Measurements from ENCODE around the gene PARN. TPM values are rescaled to one million over a fixed set of nuclear protein-coding genes. Genes with fewer than 3 reads are reported as not detected.
A peak's percentile ranks its signal among the peaks of the same experiment; 100 is the strongest.

Gene PARN
- total and polyA plus RNA-seq, 2 donors, result 20.4 to 24.8 TPM

DNA sequence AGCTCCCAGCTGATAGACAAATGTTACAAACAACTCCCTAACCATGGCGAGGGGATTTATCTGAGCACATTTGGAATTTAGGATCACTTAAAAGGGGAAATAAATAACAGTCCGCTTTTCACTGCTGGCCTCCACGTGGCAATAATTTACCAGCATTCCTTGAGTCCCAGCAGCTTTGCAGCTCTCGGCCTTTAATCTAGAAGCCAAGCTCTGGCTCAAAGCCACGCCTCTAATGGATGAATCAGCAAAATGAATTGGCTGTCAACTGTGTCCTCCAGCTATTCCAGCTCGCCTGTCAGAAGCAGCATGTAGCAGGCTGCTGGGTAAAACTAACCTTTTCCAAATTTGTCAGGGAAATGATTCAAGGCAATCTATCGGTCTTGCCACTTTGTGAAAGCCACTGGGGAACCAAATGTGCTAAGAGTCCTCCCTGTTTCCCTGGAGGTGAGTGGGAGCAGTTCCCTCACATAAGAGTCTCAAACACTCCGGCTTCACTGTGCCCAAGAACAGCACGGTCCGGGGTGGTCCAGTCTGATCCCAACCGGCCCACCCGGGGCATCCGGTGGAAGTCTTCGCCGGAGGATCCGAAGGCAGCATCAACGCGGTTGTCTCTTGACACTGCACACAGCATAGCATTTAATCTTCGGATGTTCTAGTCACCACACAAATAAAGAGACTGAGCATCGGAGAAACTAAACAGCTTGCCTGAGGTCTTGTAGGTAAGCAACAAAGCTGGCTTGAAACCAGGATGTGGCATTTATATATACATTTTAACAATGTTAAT is 143.3 kb downstream of the PARN start:
- 75% methylated on average over 20 of the region's 20 CpGs for WGBS
- DNase-seq (ENCODE audit: low read depth in 6 of 9, low spot score in 9 of 9), result peak in 1 of 9 donors; percentile 25
- Histone ChIP-seq H3K9me3 (ENCODE audit: control insufficient read depth in 2 of 2, insufficient read depth in 1 of 2, low read length in 1 of 2) (no peaks in the 10 kb centered on the region), H3K36me3 (ENCODE audit: control insufficient read depth in 2 of 2, insufficient read depth in 2 of 2, low read length in 1 of 2) (peaks cover 0 to 9% of the 10 kb centered on the region in 2 donors), H3K4me1 (ENCODE audit: control insufficient read depth in 2 of 2, insufficient read depth in 2 of 2, low read length in 2 of 2) (peaks cover 0 to 11% of the 10 kb centered on the region in 2 donors), H3K27ac (ENCODE audit: low read depth in 1 of 2, low read length in 1 of 2) (peak overlapping the region in 1 of 2 donors; percentile 26), H3K27me3 (ENCODE audit: control insufficient read depth in 2 of 2, insufficient read depth in 1 of 2, low read length in 1 of 2) (no peaks in the 10 kb centered on the region), H3K4me3 (ENCODE audit: low read length in 2 of 2) (no peak overlapping the region)

DNA sequence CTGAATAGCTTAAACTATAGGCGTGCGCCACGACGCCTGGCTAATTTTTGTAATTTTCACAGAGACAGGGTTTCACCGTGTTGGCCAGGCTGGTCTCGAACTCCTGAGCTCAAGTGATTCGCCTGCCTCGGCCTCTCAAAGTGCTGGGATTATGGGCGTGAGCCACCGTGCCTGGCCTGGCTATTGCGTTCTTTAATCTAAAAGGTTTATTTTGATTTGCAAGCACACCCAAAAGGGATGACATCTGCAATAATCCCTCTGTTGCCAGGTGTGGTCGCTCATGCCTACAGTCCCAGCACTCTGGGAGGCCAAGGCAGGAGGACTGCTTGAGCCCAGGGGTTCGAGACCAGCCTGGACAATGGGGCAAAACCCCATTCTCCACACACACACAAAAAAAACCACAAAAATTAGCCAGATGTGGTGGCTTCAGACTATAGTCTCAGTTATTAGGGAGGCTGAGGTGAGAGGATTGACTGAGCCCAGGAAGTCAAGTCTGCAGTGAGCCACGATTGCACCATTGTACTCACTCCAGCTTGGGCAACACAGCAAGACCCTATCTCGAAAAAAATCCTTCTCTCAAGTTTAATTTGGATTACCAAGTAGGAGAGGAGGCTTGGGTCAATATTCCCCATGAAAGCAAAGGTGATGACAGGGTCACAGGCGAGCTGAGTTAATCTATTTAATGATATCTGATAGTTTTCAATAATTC is 144.1 kb downstream of the PARN start:
- peaks cover 0 to 11% of the 10 kb centered on the region in 2 donors for H3K36me3 ChIP-seq (ENCODE audit: control insufficient read depth in 2 of 2, insufficient read depth in 2 of 2, low read length in 1 of 2)
- no peak for DNase-seq (ENCODE audit: low read depth in 6 of 9, low spot score in 9 of 9)
- H3K27ac ChIP-seq (ENCODE audit: low read depth in 1 of 2, low read length in 1 of 2), result no peak overlapping the region
- H3K9me3 ChIP-seq (ENCODE audit: control insufficient read depth in 2 of 2, insufficient read depth in 1 of 2, low read length in 1 of 2), result no peaks in the 10 kb centered on the region
- no peak overlapping the region for H3K4me3 ChIP-seq (ENCODE audit: low read length in 2 of 2)
- H3K4me1 ChIP-seq (ENCODE audit: control insufficient read depth in 2 of 2, insufficient read depth in 2 of 2, low read length in 2 of 2), result peaks cover 0 to 11% of the 10 kb centered on the region in 2 donors
- 94% methylated on average over 16 of the region's 16 CpGs for WGBS
- no peaks in the 10 kb centered on the region for H3K27me3 ChIP-seq (ENCODE audit: control insufficient read depth in 2 of 2, insufficient read depth in 1 of 2, low read length in 1 of 2)

DNA sequence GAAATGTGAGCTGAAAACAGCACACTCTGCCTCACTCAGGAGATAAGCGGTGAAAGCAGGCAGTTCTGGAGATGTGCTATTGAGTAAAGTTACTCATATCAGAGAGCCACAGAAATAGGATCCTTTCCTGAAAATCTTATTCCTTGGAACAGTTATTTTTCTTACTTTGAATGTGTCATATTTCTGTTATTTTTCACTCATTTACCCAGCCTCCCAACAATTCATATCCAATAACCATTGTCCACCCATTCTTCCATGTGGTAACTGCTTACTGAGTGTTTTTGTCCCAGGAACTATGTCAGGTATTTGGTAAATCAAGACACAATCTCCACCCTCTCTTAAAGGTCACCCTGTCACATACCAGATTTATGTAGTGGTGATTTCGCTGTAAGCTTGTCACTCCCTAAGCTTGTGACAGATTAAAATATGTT is 144.9 kb downstream of the PARN start:
- H3K36me3 ChIP-seq (ENCODE audit: control insufficient read depth in 2 of 2, insufficient read depth in 2 of 2, low read length in 1 of 2), result peaks cover 0 to 11% of the 10 kb centered on the region in 2 donors
- WGBS, result 94% methylated on average over 2 of the region's 2 CpGs
- DNase-seq (ENCODE audit: low read depth in 6 of 9, low spot score in 9 of 9), result no peak
- H3K9me3 ChIP-seq (ENCODE audit: control insufficient read depth in 2 of 2, insufficient read depth in 1 of 2, low read length in 1 of 2), result no peaks in the 10 kb centered on the region
- peaks cover 0 to 11% of the 10 kb centered on the region in 2 donors for H3K4me1 ChIP-seq (ENCODE audit: control insufficient read depth in 2 of 2, insufficient read depth in 2 of 2, low read length in 2 of 2)
- no peak overlapping the region for H3K4me3 ChIP-seq (ENCODE audit: low read length in 2 of 2)
- no peaks in the 10 kb centered on the region for H3K27me3 ChIP-seq (ENCODE audit: control insufficient read depth in 2 of 2, insufficient read depth in 1 of 2, low read length in 1 of 2)
- no peak overlapping the region for H3K27ac ChIP-seq (ENCODE audit: low read depth in 1 of 2, low read length in 1 of 2)

DNA sequence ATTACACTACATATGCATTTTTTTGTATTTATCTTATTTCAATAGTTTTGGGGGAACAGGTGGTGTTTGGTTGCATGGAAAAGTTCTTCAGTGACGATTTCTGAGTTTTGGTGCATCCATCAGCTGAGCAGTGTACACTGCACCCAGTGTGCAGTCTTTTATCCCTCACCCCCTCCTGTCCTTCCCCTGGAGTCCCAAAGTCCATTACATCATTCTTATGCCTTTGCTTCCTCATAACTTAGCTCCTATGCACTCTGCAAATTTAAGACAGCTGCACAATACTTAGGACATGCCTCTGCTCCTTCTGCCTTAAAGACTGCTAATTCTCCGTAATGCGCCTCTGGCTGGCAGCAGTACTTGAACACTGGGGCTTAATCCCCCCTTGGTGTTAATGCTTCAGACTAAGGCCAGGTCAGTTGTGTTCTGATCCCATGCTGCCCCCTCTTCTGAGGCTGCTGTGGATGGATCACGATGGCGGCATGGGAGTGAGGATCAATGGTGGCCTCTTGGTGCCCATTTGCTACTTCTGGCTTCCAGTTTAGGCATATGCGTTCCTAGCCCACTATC is 146.2 kb downstream of the PARN start:
- peaks cover 3 to 15% of the 10 kb centered on the region in 2 donors for H3K36me3 ChIP-seq (ENCODE audit: control insufficient read depth in 2 of 2, insufficient read depth in 2 of 2, low read length in 1 of 2)
- no peak overlapping the region for H3K4me3 ChIP-seq (ENCODE audit: low read length in 2 of 2)
- no peak for DNase-seq (ENCODE audit: low read depth in 6 of 9, low spot score in 9 of 9)
- no peak overlapping the region for H3K27ac ChIP-seq (ENCODE audit: low read depth in 1 of 2, low read length in 1 of 2)
- H3K4me1 ChIP-seq (ENCODE audit: control insufficient read depth in 2 of 2, insufficient read depth in 2 of 2, low read length in 2 of 2), result peaks cover 0 to 11% of the 10 kb centered on the region in 2 donors
- WGBS, result 98% methylated on average over 6 of the region's 6 CpGs
- H3K27me3 ChIP-seq (ENCODE audit: control insufficient read depth in 2 of 2, insufficient read depth in 1 of 2, low read length in 1 of 2), result no peaks in the 10 kb centered on the region
- peaks cover 0 to 3% of the 10 kb centered on the region in 2 donors for H3K9me3 ChIP-seq (ENCODE audit: control insufficient read depth in 2 of 2, insufficient read depth in 1 of 2, low read length in 1 of 2)

DNA sequence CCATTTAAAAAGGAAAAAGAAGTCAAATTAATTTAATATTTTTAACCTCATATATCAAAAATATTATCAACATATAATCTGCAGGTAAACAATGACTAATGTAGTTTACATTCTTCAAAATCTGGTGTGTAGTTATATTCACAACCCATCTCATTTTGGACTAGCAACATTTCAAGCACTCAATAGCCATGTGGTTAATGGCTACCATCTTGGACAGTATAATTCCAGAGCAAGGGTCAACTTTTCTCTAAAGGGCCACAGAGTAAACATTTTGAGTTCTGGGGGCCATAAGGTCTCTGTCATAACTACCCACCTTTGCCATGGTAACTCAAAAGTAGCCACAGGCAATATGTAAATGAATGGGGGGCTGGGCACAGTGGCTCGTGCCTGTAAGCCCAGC is 153.9 kb downstream of the PARN start:
- H3K27me3 ChIP-seq (ENCODE audit: control insufficient read depth in 2 of 2, insufficient read depth in 1 of 2, low read length in 1 of 2), result no peaks in the 10 kb centered on the region
- 96% methylated on average over 1 of the region's 1 CpG for WGBS
- no peak overlapping the region for H3K4me3 ChIP-seq (ENCODE audit: low read length in 2 of 2)
- H3K4me1 ChIP-seq (ENCODE audit: control insufficient read depth in 2 of 2, insufficient read depth in 2 of 2, low read length in 2 of 2), result no peaks in the 10 kb centered on the region
- no peak overlapping the region for H3K27ac ChIP-seq (ENCODE audit: low read depth in 1 of 2, low read length in 1 of 2)
- peaks cover 0 to 6% of the 10 kb centered on the region in 2 donors for H3K9me3 ChIP-seq (ENCODE audit: control insufficient read depth in 2 of 2, insufficient read depth in 1 of 2, low read length in 1 of 2)
- DNase-seq (ENCODE audit: low read depth in 6 of 9, low spot score in 9 of 9), result no peak
- peaks cover 5 to 12% of the 10 kb centered on the region in 2 donors for H3K36me3 ChIP-seq (ENCODE audit: control insufficient read depth in 2 of 2, insufficient read depth in 2 of 2, low read length in 1 of 2)

DNA sequence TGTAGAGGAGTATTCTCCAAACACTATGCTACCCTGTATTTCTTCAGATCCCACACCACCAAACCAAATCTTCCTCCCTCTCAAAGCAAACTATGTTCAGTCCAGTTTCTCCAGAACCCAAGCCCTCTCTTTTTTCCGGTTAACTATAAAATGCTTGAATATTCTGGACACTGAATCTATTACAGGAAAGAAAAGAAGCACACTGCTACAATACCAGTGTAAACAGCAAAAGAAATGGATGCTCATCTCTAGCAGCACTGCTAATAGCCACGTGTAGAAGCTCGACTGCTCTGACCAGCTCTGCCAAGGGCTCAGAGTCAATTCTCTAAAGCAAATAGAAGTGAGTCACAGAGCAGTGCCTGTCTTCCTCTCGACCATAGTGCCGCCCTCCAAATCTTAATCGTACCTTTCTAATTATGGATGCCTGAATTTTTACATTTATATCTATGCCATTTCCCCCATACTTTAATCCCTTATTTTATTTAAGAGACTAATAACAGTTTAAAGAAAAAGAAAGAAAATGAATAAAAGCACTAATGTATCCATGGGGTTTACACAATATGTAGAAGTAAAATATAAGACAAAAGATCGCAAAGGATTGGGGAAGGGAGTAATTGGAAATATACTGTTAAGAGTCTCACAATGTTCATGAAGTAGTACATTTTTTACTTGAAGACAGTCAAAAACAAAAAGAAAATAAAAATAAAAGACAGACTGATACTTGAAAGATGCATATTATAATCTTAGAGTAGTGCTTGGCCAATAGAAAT is 154.5 kb downstream of the PARN start:
- H3K4me1 ChIP-seq (ENCODE audit: control insufficient read depth in 2 of 2, insufficient read depth in 2 of 2, low read length in 2 of 2), result no peaks in the 10 kb centered on the region
- DNase-seq (ENCODE audit: low read depth in 6 of 9, low spot score in 9 of 9), result no peak
- H3K9me3 ChIP-seq (ENCODE audit: control insufficient read depth in 2 of 2, insufficient read depth in 1 of 2, low read length in 1 of 2), result peaks cover 0 to 6% of the 10 kb centered on the region in 2 donors
- WGBS, result 96% methylated on average over 7 of the region's 7 CpGs
- no peak overlapping the region for H3K27ac ChIP-seq (ENCODE audit: low read depth in 1 of 2, low read length in 1 of 2)
- no peaks in the 10 kb centered on the region for H3K27me3 ChIP-seq (ENCODE audit: control insufficient read depth in 2 of 2, insufficient read depth in 1 of 2, low read length in 1 of 2)
- peaks cover 9 to 12% of the 10 kb centered on the region in 2 donors for H3K36me3 ChIP-seq (ENCODE audit: control insufficient read depth in 2 of 2, insufficient read depth in 2 of 2, low read length in 1 of 2)
- H3K4me3 ChIP-seq (ENCODE audit: low read length in 2 of 2), result no peak overlapping the region

DNA sequence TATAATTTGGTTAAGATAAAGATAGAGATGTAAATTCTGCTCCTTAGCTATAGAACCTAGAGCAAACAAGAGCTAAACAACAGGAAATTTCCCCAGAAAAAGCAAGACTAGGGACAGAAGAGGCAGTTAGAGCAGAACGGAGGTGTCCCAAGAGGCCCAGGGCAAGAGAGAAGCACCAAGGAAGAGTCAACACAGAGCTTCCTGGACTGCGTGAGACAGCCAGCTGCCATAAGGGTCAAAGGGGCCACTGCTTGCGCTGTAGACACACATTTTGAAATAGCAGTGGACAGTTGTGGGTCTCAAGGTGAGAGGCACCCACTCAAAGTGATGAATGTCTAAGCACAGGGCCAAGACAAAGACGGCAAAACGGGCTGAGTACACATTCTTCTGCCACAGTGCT is 156.6 kb downstream of the PARN start:
- Histone ChIP-seq H3K27me3 (ENCODE audit: control insufficient read depth in 2 of 2, insufficient read depth in 1 of 2, low read length in 1 of 2) (no peaks in the 10 kb centered on the region), H3K9me3 (ENCODE audit: control insufficient read depth in 2 of 2, insufficient read depth in 1 of 2, low read length in 1 of 2) (no peaks in the 10 kb centered on the region), H3K27ac (ENCODE audit: low read depth in 1 of 2, low read length in 1 of 2) (no peak overlapping the region), H3K4me1 (ENCODE audit: control insufficient read depth in 2 of 2, insufficient read depth in 2 of 2, low read length in 2 of 2) (no peaks in the 10 kb centered on the region), H3K4me3 (ENCODE audit: low read length in 2 of 2) (no peak overlapping the region), H3K36me3 (ENCODE audit: control insufficient read depth in 2 of 2, insufficient read depth in 2 of 2, low read length in 1 of 2) (peaks cover 4 to 5% of the 10 kb centered on the region in 2 donors)
- 97% methylated on average over 5 of the region's 5 CpGs for WGBS
- DNase-seq (ENCODE audit: low read depth in 6 of 9, low spot score in 9 of 9), result no peak

DNA sequence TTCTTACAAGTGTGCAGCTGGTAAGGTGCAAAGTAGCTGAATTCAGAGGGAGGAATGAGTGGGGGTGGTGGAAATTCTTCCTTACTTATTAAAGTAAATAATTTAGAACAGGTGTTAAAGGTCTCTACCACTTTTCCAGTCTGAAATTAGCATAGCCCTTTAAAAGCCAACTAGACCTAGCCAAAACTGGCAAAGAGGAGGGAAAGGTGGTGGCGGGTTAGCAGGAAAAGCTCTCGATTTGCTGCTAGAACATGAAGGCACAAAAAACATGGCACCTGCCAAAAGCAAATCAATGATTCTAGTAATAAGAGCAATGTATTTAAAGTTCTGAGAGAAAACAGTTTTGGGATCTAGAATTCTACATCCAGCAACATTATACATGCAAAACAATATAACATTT is 157.7 kb downstream of the PARN start:
- H3K36me3 ChIP-seq (ENCODE audit: control insufficient read depth in 2 of 2, insufficient read depth in 2 of 2, low read length in 1 of 2), result peaks cover 4 to 5% of the 10 kb centered on the region in 2 donors
- no peak overlapping the region for H3K4me3 ChIP-seq (ENCODE audit: low read length in 2 of 2)
- no peak overlapping the region for H3K27ac ChIP-seq (ENCODE audit: low read depth in 1 of 2, low read length in 1 of 2)
- no peaks in the 10 kb centered on the region for H3K4me1 ChIP-seq (ENCODE audit: control insufficient read depth in 2 of 2, insufficient read depth in 2 of 2, low read length in 2 of 2)
- H3K27me3 ChIP-seq (ENCODE audit: control insufficient read depth in 2 of 2, insufficient read depth in 1 of 2, low read length in 1 of 2), result no peaks in the 10 kb centered on the region
- H3K9me3 ChIP-seq (ENCODE audit: control insufficient read depth in 2 of 2, insufficient read depth in 1 of 2, low read length in 1 of 2), result no peaks in the 10 kb centered on the region
- no peak for DNase-seq (ENCODE audit: low read depth in 6 of 9, low spot score in 9 of 9)
- WGBS, result over 99% methylated on average over 2 of the region's 2 CpGs
